DND-41 (cell line): ENCODE measurements around the gene SLC22A7.

Experiments
- ATAC-seq: fragments of 200-7000 bp; cut with Tn5 transposase; 3 replicates; pipeline ENCODE4 v1.9.1; 2021; ENCODE audit warnings: low read depth; ENCODE audit not compliant: insufficient read depth
- DNase-seq: peaks from one replicate; pipeline ENCODE4 v3.0.0-alpha.2; 2020
- H2AFZ ChIP-seq: 2 replicates; pipeline ENCODE4 v1.6.0; 2012; ENCODE audit warnings: low read depth, low read length
- H3K27ac ChIP-seq: 2 replicates; pipeline ENCODE4 v1.5.1; 2012; ENCODE audit warnings: low read length, inconsistent platforms
- H3K27me3 ChIP-seq: fragments of 200-600 bp; sonication (generic); 2 replicates; pipeline ENCODE4 v1.6.0; 2012; ENCODE audit warnings: low read length, mild to moderate bottlenecking, inconsistent platforms; ENCODE audit not compliant: insufficient read depth, poor library complexity
- H3K36me3 ChIP-seq: 2 replicates; pipeline ENCODE4 v1.5.1; 2012; ENCODE audit warnings: low read length, inconsistent platforms; ENCODE audit not compliant: insufficient read depth
- H3K4me1 ChIP-seq: 2 replicates; pipeline ENCODE4 v1.5.1; 2012; ENCODE audit warnings: mild to moderate bottlenecking, low read length; ENCODE audit not compliant: insufficient read depth
- H3K4me2 ChIP-seq: 2 replicates; pipeline ENCODE4 v1.6.0; 2012; ENCODE audit warnings: mild to moderate bottlenecking, moderate library complexity, low read length, inconsistent platforms; ENCODE audit not compliant: insufficient read depth
- H3K4me3 ChIP-seq, 2 experiments: fragments of 200-600 bp in 1 of 2; shearing (Covaris generic) in 1 of 2; 2 replicates each; pipeline ENCODE4 v1.5.1; 2012 to 2016; ENCODE audit warnings: inconsistent platforms in 2 of 2, low read length in 2 of 2, mild to moderate bottlenecking in 2 of 2, low read depth in 1 of 2, moderate library complexity in 1 of 2
- H3K79me2 ChIP-seq: 2 replicates; pipeline ENCODE4 v1.6.0; 2012; ENCODE audit warnings: low read length, inconsistent platforms; ENCODE audit not compliant: insufficient read depth
- H3K9ac ChIP-seq: 2 replicates; pipeline ENCODE4 v1.6.0; 2012; ENCODE audit warnings: low read depth, mild to moderate bottlenecking, inconsistent platforms, low read length, moderate library complexity
- H3K9me3 ChIP-seq: 2 replicates; pipeline ENCODE4 v1.5.1; 2012; ENCODE audit warnings: low read length, moderate library complexity, mild to moderate bottlenecking, inconsistent platforms; ENCODE audit not compliant: insufficient read depth, severe bottlenecking
- H4K20me1 ChIP-seq: 2 replicates; pipeline ENCODE4 v1.6.0; 2012; ENCODE audit warnings: low read length; ENCODE audit not compliant: insufficient read depth
- CTCF ChIP-seq: IDR thresholded peaks from 2 replicates; pipeline ENCODE4 v1.5.1; 2012; ENCODE audit warnings: borderline replicate concordance, low read length, moderate library complexity, mild to moderate bottlenecking; ENCODE audit not compliant: poor library complexity, severe bottlenecking; ENCODE audit errors: extremely low read depth
- EZH2 ChIP-seq: IDR thresholded peaks from 3 replicates; pipeline ENCODE4 v1.6.1; 2012; ENCODE audit warnings: borderline replicate concordance, low read depth, mild to moderate bottlenecking, moderate library complexity, low read length, inconsistent platforms; ENCODE audit not compliant: severe bottlenecking

Gene SLC22A7

DNA sequence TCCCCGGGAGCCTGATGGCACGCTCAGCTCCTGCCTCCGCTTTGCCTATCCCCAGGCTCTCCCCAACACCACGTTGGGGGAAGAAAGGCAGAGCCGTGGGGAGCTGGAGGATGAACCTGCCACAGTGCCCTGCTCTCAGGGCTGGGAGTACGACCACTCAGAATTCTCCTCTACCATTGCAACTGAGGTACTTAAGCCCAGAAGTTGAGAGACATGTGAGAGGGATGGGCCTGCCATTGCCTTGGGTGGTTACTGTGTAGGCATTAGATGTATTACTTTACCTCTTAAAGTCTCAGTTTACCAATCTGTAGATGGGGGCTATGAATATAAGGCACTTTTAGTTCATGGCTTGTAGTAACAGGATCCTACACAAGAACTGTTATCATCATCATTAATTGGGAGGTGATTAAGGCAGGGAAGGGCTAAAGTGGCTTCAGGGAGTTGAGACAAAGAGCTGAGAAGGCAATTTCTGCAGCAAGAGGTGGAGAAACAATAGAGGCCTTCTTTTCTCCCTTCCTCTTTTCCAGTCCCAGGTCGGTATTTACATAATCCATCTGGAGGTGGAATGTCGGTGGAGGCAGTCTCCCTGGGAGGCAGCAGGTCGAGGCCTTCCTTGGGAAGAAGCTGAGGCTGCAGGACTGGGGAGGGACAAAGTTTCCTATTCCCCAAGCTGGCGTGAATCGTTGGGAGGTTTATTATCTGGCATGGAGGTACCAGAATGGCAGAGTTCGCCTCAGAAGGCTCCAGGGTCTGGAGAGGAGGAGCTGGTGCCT, 691 bp downstream of the SLC22A7 start:
- Histone ChIP-seq H3K79me2 (no peaks in the 10 kb centered on the region), H3K9ac (no peak overlapping the region), H3K27me3 (peaks cover 13% of the 10 kb centered on the region), H3K36me3 (no peaks in the 10 kb centered on the region), H3K27ac (no peak overlapping the region), H3K9me3 (no peaks in the 10 kb centered on the region), H2AFZ (no peak overlapping the region), H3K4me3 (no peak overlapping the region), H4K20me1 (no peaks in the 10 kb centered on the region), H3K4me1 (no peaks in the 10 kb centered on the region), H3K4me2 (no peak overlapping the region)
- ATAC-seq = no peak
- TF ChIP-seq EZH2 = no peak
- no peak for TF ChIP-seq CTCF
- DNase-seq = no peak

- H3K27ac ChIP-seq = no peak overlapping the region
- H3K4me1 ChIP-seq = no peaks in the 10 kb centered on the region
- no peak overlapping the region for H2AFZ ChIP-seq
- no peak overlapping the region for H3K4me3 ChIP-seq
- H4K20me1 ChIP-seq = 0 out of 2 replicates have a peak, but pooled peaks cover 2% of the 10 kb centered on the region
- DNase-seq (no peak), ATAC-seq (no peak)
- TF ChIP-seq EZH2 (no peak), CTCF (no peak)
- no peaks in the 10 kb centered on the region for H3K36me3 ChIP-seq
- H3K4me2 ChIP-seq = no peak overlapping the region
- H3K9ac ChIP-seq = no peak overlapping the region
- no peaks in the 10 kb centered on the region for H3K9me3 ChIP-seq
- H3K79me2 ChIP-seq = no peaks in the 10 kb centered on the region
- peaks cover 13% of the 10 kb centered on the region for H3K27me3 ChIP-seq
These were observed 1.6 kb downstream of the SLC22A7 start for GRCh38 chr6:43299338-43300293.

- no peaks in the 10 kb centered on the region for H3K4me1 ChIP-seq
- ATAC-seq = no peak
- DNase-seq = no peak
- no peak overlapping the region for H2AFZ ChIP-seq
- no peak overlapping the region for H3K9ac ChIP-seq
- H3K4me3 ChIP-seq = no peak overlapping the region
- H3K27me3 ChIP-seq = peaks cover 13% of the 10 kb centered on the region
- no peak overlapping the region for H3K4me2 ChIP-seq
- no peaks in the 10 kb centered on the region for H3K9me3 ChIP-seq
- H4K20me1 ChIP-seq = 0 out of 2 replicates have a peak, but pooled peaks cover 5% of the 10 kb centered on the region
- no peaks in the 10 kb centered on the region for H3K36me3 ChIP-seq
- no peak for TF ChIP-seq EZH2
- no peak for TF ChIP-seq CTCF
- H3K79me2 ChIP-seq = no peaks in the 10 kb centered on the region
- H3K27ac ChIP-seq = no peak overlapping the region
These were observed 3.2 kb downstream of the SLC22A7 start for GRCh38 chr6:43301081-43301870.
